Measurements from ENCODE around the gene MRPL4. TPM values are rescaled to one million over a fixed set of nuclear protein-coding genes. Genes with fewer than 3 reads are reported as not detected.
A peak's percentile ranks its signal among the peaks of the same experiment; 100 is the strongest.

MRPL4 gene
- total RNA-seq, result 10 to 100 TPM; 45.8 to 86.0 (median 51.9) TPM

DNA sequence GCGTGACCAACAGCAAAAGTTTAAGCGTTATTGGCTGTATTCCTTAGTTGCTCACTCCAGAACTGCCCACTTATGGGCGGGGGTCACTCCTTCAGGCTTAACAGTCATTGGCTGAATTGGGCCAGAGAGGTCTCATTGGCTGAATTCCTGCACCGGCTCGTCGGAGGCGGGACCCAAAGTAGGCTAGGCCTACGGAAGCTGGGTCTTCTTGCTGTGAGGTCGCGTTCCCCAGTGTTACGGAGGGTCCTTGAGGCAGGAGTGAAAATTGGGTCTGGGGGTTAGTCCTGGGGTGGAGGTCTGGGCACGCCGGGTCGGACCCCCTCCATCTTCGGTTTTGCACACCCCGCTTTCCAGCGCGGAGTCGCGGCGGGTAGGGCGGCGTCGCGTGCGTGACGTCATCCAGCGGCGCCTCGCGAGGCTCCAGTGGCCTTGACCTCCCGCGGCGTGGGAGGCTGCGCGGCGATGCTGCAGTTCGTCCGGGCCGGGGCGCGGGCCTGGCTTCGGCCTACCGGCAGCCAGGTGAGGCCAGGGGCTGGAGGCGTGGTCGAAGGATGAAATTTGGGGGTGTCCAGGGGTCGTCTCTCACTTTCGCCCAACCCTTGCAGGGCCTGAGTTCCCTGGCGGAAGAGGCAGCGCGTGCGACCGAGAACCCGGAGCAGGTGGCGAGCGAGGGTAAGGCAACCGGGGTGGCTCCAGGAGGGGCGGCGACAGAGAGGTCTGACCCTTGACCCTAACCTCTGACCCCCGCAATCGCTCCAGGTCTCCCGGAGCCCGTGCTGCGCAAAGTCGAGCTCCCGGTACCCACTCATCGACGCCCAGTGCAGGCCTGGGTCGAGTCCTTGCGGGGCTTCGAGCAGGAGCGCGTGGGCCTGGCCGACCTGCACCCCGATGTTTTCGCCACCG lies at the start of gene MRPL4:
Gene MRPL4, plus strand, starts transcription at position 423 of the 903 bp plus-strand sequence. Its CDS starts 40 bp downstream, at position 463.
- peak within 1 kb of the TSS; percentile 56 to 86 (median 84) for H3K27ac ChIP-seq
- WGBS, 2 donors (ENCODE audit: low coverage in 1 of 2), result 0% methylated on average over 1 to 3 of the region's 77 CpGs
- H3K27me3 ChIP-seq, result no peaks in the 10 kb centered on the region

GRCh38 chr19:10203686-10204085 lies 48.3 kb upstream of the MRPL4 start:
- TF ChIP-seq POLR2AphosphoS5 (IDR thresholded peaks at IDR 0.05) (no peak), CTCF (IDR thresholded peaks at IDR 0.05) (no peak), POLR2A (IDR thresholded peaks at IDR 0.05) (no peak), EP300 (IDR thresholded peaks at IDR 0.05) (no peak)
- no peaks in the 10 kb centered on the region for H3K4me1 ChIP-seq
- 89 to 97% methylated on average over 2 to 3 of the region's 3 CpGs for WGBS, 2 donors (ENCODE audit: low coverage in 1 of 2)

More for the DNA sequence above, at the start of gene MRPL4:
- Histone ChIP-seq H3K9me3 (no peaks in the 10 kb centered on the region), H3K4me3 (peak within 1 kb of the TSS; percentile 64 to 80), H3K4me1 (peaks cover 0 to 38% (median 6%) of the 10 kb centered on the region in 3 donors), H3K36me3 (peaks cover 0 to 37% of the 10 kb centered on the region in 2 donors)
- ATAC-seq, result peak; percentile 99
- TF ChIP-seq POLR2A (IDR thresholded peaks at IDR 0.05) (peak; percentile 58 to 73), CTCF (IDR thresholded peaks at IDR 0.05) (peak in 3 of 4 experiments; percentile 3 to 32 (median 24)), EP300 (IDR thresholded peaks at IDR 0.05) (no peak), POLR2AphosphoS5 (IDR thresholded peaks at IDR 0.05) (peak; percentile 83)

DNA sequence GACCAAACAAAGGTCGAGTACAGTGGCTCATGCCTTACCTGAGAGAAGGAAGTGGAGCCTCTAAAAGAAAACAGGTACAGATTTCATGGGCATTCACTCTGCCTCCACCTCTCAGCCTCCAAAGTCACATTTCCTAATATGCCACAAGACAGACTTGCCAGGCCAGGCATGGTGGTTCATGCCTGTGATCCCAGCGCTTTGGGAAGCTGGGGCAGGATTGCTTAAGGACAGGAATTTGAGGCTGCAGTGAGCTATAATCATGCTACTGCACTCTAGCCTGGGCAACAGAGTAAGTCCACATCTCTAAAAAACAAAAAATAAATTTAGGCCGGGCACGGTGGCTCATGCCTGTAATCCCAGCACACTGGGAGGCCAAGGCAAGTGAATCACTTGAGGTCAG lies 46.4 kb upstream of the MRPL4 start:
- Histone ChIP-seq H3K4me3 (no peak overlapping the region), H3K9me3 (peaks cover 0 to 5% (median 0%) of the 10 kb centered on the region in 3 donors), H3K36me3 (no peaks in the 10 kb centered on the region), H3K4me1 (no peaks in the 10 kb centered on the region), H3K27ac (no peak overlapping the region), H3K27me3 (no peaks in the 10 kb centered on the region)
- no peak for TF ChIP-seq CTCF (IDR thresholded peaks at IDR 0.05)
- no peak for TF ChIP-seq POLR2A (IDR thresholded peaks at IDR 0.05)
- no peak for TF ChIP-seq POLR2AphosphoS5 (IDR thresholded peaks at IDR 0.05)
- no peak for TF ChIP-seq EP300 (IDR thresholded peaks at IDR 0.05)
- 91% methylated on average over 4 of the region's 4 CpGs; no CpG with 5 or more reads in 1 of the 2 donors for WGBS, 2 donors (ENCODE audit: low coverage in 1 of 2)
- no peak for ATAC-seq

More at GRCh38 chr19:10203686-10204085, 48.3 kb upstream of the MRPL4 start:
- no peak overlapping the region for H3K4me3 ChIP-seq
- no peak overlapping the region for H3K27ac ChIP-seq
- no peaks in the 10 kb centered on the region for H3K27me3 ChIP-seq
- no peak for ATAC-seq
- peaks cover 0 to 5% (median 0%) of the 10 kb centered on the region in 3 donors for H3K9me3 ChIP-seq
- H3K36me3 ChIP-seq, result no peaks in the 10 kb centered on the region

DNA sequence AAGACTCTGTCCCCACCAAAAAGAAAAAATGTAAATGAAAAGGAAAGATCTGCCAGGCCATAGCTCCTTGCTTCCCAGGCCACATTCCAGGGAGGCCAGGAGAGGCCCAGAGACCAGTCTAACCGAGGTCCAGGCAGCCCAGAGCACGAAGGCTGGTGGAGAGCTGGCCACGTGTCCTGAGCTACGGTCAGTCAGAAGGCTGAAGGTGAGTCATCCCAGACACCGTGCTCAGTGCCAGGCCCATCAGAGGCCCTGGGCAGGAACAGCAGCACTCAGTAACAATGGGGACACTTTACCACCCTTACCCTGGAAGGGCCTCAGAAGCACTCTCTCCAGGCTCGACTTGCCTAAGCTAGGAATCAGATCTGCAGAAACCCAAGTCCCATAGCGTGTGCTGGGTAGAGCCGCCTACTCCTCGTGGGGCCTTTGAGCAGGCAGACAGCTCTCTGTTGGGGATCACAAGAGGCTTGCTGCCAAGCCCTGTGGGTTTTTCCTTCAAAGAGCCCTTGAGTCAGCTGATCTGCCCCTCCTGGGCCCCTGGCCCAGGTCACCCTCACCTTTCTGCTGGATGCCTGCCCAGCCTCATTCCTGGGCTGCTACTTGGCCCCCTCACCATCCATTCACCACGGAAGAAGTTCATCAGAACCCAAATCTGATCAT lies 45.7 kb upstream of the MRPL4 start:
- H3K27me3 ChIP-seq, result no peaks in the 10 kb centered on the region
- H3K4me3 ChIP-seq, result no peak overlapping the region
- WGBS, 2 donors (ENCODE audit: low coverage in 1 of 2), result 64 to 78% methylated on average over 6 to 10 of the region's 10 CpGs
- peaks cover 0 to 5% (median 0%) of the 10 kb centered on the region in 3 donors for H3K9me3 ChIP-seq
- H3K4me1 ChIP-seq, result no peaks in the 10 kb centered on the region
- no peaks in the 10 kb centered on the region for H3K36me3 ChIP-seq
- no peak for TF ChIP-seq POLR2AphosphoS5 (IDR thresholded peaks at IDR 0.05)
- TF ChIP-seq EP300 (IDR thresholded peaks at IDR 0.05), result no peak
- TF ChIP-seq CTCF (IDR thresholded peaks at IDR 0.05), result no peak
- no peak for TF ChIP-seq POLR2A (IDR thresholded peaks at IDR 0.05)
- ATAC-seq, result no peak
- no peak overlapping the region for H3K27ac ChIP-seq
